ENCODE results near the gene KIF13A. TPM values are rescaled to one million over a fixed set of nuclear protein-coding genes. Genes with fewer than 3 reads are reported as not detected.
A peak's percentile ranks its signal among the peaks of the same experiment; 100 is the strongest.

Gene KIF13A
- total and polyA plus RNA-seq, 12 donors = 16.7 to 198 (median 97.8) TPM

DNA sequence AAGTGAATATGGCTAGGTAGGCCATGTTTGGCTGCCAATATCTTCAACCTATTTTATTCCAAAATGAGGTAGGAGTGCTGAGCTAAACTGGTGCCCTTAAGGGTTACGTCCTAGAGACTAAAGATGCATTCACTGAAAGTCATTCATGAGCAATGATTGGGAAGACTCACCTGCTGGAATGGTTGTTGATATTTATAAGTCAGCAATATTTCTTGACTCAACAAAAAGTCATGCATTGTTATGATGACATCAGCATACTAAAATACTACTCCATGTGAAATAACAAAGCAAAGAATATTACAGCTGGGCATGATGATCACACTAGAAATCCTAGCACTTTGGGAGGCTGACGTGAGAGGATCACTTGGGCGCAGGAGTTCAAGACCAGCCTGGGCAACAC lies 263.1 kb downstream of the KIF13A start:
- Histone ChIP-seq H3K4me1 (peaks cover 0 to 13% (median 9%) of the 10 kb centered on the region in 9 donors), H3K27me3 (no peaks in the 10 kb centered on the region), H3K27ac (peak overlapping the region in 1 of 10 donors; percentile 5), H3K9me3 (no peaks in the 10 kb centered on the region), H3K4me3 (no peak overlapping the region), H3K36me3 (no peaks in the 10 kb centered on the region)
- DNase-seq (no peak), ATAC-seq (no peak)
- 93 to 94% methylated on average over 3 of the region's 3 CpGs for WGBS, 2 donors
- intact Hi-C loops (cut with DNase I) = no loop called here
- TF ChIP-seq, protein P1, sequence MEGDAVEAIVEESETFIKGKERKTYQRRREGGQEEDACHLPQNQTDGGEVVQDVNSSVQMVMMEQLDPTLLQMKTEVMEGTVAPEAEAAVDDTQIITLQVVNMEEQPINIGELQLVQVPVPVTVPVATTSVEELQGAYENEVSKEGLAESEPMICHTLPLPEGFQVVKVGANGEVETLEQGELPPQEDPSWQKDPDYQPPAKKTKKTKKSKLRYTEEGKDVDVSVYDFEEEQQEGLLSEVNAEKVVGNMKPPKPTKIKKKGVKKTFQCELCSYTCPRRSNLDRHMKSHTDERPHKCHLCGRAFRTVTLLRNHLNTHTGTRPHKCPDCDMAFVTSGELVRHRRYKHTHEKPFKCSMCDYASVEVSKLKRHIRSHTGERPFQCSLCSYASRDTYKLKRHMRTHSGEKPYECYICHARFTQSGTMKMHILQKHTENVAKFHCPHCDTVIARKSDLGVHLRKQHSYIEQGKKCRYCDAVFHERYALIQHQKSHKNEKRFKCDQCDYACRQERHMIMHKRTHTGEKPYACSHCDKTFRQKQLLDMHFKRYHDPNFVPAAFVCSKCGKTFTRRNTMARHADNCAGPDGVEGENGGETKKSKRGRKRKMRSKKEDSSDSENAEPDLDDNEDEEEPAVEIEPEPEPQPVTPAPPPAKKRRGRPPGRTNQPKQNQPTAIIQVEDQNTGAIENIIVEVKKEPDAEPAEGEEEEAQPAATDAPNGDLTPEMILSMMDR (IDR thresholded peaks at IDR 0.05) = no peak

DNA sequence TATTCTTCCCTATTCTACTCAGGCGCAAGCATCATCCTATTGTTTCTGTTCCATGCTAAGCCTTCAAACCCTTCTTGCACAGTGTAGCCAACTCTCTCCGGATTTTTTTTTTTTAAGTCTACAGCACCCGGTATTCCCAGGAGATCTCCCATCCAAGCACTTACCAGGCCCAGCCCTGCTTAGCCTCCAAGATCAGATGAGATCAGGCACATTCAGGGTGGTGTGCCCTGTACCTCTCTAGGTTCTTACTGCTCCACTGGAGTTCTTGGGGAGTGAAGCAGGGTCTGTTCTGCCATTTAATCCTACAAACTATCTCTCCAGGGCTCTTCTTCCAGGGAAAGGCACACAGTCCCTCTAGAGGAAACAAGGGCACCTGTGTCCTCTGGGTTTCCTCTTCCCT lies 265.8 kb downstream of the KIF13A start:
- Histone ChIP-seq H3K27me3 (no peaks in the 10 kb centered on the region), H3K27ac (no peak overlapping the region), H3K4me3 (no peak overlapping the region), H3K36me3 (no peaks in the 10 kb centered on the region), H3K9me3 (no peaks in the 10 kb centered on the region), H3K4me1 (peaks cover 0 to 13% (median 9%) of the 10 kb centered on the region in 9 donors)
- DNase-seq (no peak), ATAC-seq (no peak)
- 65 to 69% methylated on average over 3 of the region's 3 CpGs for WGBS, 2 donors
- intact Hi-C loops (cut with DNase I) = no loop called here
- TF ChIP-seq, protein P1 (IDR thresholded peaks at IDR 0.05) = no peak

DNA sequence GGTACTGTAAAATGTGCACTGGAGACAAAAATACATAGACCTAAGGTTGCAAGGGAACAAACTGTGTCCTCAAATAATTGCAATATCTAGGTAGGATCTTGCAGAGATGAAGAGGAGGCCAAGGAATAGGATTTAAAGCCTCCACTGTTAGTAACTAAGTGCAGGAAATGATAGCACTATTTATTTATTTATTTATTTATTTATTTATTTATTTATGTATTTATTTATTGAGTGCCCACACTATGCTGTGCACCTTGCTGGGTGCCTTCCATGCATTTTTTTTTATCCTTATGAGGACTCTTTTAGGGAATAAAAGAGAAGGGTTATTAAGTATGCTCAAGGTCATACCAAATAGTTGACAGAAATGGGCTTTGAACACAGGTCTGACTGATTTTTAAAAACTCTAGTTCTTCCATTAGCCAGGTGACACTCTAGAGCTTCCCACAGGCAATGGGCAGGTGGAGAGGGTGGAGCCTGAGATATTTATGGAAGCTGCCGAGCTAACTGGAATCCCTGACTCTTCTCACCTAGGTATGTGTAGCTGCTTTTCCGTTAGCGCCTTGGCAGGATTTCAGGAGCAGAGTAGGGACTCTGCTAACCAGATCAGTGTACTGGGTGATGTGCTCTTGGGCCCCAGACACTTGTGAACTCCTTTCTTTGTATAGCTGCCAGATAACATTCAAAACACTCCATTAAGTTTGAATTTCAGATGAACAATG lies 268.0 kb downstream of the KIF13A start:
- no peaks in the 10 kb centered on the region for H3K36me3 ChIP-seq
- H3K4me1 ChIP-seq = peaks cover 0 to 13% (median 0%) of the 10 kb centered on the region in 9 donors
- H3K27ac ChIP-seq = no peak overlapping the region
- ATAC-seq = no peak
- no peaks in the 10 kb centered on the region for H3K9me3 ChIP-seq
- TF ChIP-seq, protein P1 (IDR thresholded peaks at IDR 0.05) = no peak
- no peak overlapping the region for H3K4me3 ChIP-seq
- intact Hi-C loops (cut with DNase I) = no loop called here
- no peak for DNase-seq
- 38 to 42% methylated on average over 3 of the region's 3 CpGs for WGBS, 2 donors
- no peaks in the 10 kb centered on the region for H3K27me3 ChIP-seq

DNA sequence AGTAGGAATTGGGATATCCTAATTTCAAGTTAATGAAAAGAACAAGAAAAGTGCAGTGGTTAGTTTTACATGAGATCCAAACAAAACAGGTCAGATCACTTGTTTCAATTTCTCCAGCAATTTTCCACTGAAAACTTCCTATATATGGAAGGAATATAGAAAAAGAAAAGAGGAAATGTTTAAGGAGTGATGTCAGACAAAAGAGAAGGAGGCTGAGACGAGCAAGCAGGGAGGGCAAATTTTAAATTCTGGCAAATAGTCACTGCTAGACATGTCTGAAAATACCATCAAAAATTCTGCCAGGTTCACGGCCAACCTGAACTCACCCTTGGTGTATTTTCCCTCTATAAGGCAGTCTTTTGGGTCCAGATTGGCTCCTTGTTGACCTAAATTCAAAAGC lies 271.2 kb downstream of the KIF13A start:
- WGBS, 2 donors = 53 to 57% methylated on average over 2 of the region's 2 CpGs
- TF ChIP-seq, protein P1 (IDR thresholded peaks at IDR 0.05) = no peak
- no peaks in the 10 kb centered on the region for H3K36me3 ChIP-seq
- H3K27ac ChIP-seq = no peak overlapping the region
- intact Hi-C loops (cut with DNase I) = no loop called here
- no peak for ATAC-seq
- no peaks in the 10 kb centered on the region for H3K27me3 ChIP-seq
- peaks cover 0 to 17% (median 0%) of the 10 kb centered on the region in 9 donors for H3K4me1 ChIP-seq
- DNase-seq = no peak
- no peak overlapping the region for H3K4me3 ChIP-seq
- no peaks in the 10 kb centered on the region for H3K9me3 ChIP-seq
